ENCODE measurements around the gene HIBCH. TPM values are rescaled to one million over a fixed set of nuclear protein-coding genes. Genes with fewer than 3 reads are reported as not detected.

HIBCH gene
- total RNA-seq, 1 donor from 2014 or later, result 4.7 TPM

DNA sequence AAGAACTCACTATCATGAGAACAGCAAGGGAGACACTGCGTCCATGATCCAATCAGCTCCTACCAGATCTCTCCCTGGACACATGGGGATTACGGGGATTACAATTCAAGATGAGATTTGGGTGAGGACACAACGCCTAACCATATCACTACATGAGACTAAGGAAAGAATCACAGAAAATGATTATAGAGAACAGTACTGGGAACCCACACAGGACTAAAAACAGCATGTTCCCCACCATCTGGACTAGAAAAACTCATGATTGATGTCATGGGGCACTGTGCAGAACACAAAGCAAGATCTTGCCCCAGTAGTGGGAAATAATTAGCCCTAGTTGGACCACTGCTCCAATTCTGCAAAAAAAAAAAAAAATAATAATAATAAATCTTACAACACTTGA, 63.5 kb downstream of the HIBCH start:
- H3K27me3 ChIP-seq (ENCODE audit: control insufficient read depth, insufficient read depth, low read length), result no peaks in the 10 kb centered on the region
- FAIRE-seq (no peak), DNase-seq (ENCODE audit: low read depth) (no peak)
- no peak overlapping the region for H3K4me3 ChIP-seq (ENCODE audit: low read depth, low read length)
- TF ChIP-seq, protein P1, sequence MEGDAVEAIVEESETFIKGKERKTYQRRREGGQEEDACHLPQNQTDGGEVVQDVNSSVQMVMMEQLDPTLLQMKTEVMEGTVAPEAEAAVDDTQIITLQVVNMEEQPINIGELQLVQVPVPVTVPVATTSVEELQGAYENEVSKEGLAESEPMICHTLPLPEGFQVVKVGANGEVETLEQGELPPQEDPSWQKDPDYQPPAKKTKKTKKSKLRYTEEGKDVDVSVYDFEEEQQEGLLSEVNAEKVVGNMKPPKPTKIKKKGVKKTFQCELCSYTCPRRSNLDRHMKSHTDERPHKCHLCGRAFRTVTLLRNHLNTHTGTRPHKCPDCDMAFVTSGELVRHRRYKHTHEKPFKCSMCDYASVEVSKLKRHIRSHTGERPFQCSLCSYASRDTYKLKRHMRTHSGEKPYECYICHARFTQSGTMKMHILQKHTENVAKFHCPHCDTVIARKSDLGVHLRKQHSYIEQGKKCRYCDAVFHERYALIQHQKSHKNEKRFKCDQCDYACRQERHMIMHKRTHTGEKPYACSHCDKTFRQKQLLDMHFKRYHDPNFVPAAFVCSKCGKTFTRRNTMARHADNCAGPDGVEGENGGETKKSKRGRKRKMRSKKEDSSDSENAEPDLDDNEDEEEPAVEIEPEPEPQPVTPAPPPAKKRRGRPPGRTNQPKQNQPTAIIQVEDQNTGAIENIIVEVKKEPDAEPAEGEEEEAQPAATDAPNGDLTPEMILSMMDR (IDR thresholded peaks at IDR 0.05; ENCODE audit: insufficient read depth, low read length, severe bottlenecking), result no peak
- peaks cover 2% of the 10 kb centered on the region for H3K36me3 ChIP-seq (ENCODE audit: control insufficient read depth, insufficient read depth, low read length)

DNA sequence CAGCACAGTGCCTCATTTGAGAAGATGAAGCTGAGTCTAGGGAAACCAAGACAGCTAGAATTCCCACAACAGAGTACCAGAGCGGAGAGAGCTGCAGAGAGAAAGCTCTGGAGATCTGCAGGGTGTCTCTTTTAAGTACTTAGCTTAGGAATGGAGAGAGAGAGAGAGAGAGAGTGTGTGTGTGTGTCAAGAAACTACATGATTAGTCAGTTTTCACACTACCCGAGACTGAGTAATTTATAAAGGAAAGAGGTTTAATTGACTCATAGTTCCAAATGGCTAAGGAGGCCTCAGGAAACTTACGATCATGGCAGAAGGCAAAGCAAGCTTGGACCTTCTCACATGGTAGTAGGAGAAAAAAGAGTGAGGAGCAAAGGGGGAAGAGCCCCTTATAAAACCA, 64.0 kb downstream of the HIBCH start:
- H3K36me3 ChIP-seq (ENCODE audit: control insufficient read depth, insufficient read depth, low read length), result peaks cover 2% of the 10 kb centered on the region
- DNase-seq (ENCODE audit: low read depth), result peak; percentile 55
- H3K27me3 ChIP-seq (ENCODE audit: control insufficient read depth, insufficient read depth, low read length), result no peaks in the 10 kb centered on the region
- no peak for FAIRE-seq
- TF ChIP-seq, protein P1 (IDR thresholded peaks at IDR 0.05; ENCODE audit: insufficient read depth, low read length, severe bottlenecking), result no peak
- H3K4me3 ChIP-seq (ENCODE audit: low read depth, low read length), result no peak overlapping the region

DNA sequence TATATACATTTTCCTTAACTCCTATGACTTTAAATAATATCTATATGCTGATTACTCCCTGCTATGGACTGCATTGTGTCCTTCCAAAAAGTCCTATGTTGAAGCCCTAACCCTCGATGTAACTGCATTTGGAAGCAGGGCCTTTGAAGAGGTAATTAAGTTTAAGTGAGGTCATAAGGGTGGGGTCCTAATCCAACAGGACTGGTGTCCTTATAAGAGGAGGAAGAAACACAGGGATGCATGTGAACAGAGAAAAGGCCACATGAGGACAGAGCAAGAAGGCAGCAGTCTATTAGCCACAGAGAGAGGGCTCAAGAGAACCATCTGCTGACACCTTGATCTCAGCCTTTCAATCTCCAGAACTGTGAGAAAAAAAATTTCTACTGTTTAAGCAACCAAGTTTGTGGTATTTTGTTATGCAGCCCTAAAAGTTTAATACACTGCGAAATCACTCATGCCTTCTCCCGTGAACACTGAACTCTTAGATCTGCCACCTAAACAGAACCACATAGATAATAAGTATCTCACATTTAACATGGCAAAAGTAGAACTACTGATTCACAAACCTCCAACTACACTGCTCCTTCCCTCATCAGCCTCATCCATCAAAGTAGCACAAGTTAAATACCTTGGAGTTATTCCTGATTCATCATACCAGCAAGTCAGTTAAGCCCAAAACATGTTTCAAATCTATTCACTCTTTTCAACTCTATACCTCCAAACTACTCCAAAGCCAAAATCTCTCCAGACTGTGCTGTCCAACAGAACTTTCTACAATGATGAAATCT, 65.4 kb downstream of the HIBCH start:
- H3K4me3 ChIP-seq (ENCODE audit: low read depth, low read length), result no peak overlapping the region
- TF ChIP-seq, protein P1 (IDR thresholded peaks at IDR 0.05; ENCODE audit: insufficient read depth, low read length, severe bottlenecking), result no peak
- H3K27me3 ChIP-seq (ENCODE audit: control insufficient read depth, insufficient read depth, low read length), result no peaks in the 10 kb centered on the region
- DNase-seq (ENCODE audit: low read depth) (no peak), FAIRE-seq (no peak)
- peaks cover 2% of the 10 kb centered on the region for H3K36me3 ChIP-seq (ENCODE audit: control insufficient read depth, insufficient read depth, low read length)

DNA sequence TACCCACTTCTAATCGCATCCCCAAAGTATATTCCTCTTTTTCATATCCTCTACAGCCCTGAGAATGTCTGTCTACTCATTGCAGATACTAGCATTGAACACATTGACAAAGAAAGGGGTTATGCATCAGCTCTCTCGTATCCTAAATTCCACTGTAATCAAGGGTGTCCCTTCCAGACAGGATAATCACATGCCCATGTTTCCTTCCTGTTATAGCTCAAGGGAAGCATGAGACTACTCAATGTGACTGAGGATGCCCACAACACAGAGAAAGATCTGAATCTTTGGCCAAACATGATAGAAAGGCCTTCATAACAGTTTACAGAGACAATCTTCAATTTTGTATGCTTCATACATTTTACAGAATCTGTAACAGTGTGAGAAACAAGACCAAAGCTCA, 69.2 kb downstream of the HIBCH start:
- no peak for FAIRE-seq
- no peak for DNase-seq (ENCODE audit: low read depth)
- H3K36me3 ChIP-seq (ENCODE audit: control insufficient read depth, insufficient read depth, low read length), result no peaks in the 10 kb centered on the region
- no peaks in the 10 kb centered on the region for H3K27me3 ChIP-seq (ENCODE audit: control insufficient read depth, insufficient read depth, low read length)
- TF ChIP-seq, protein P1 (IDR thresholded peaks at IDR 0.05; ENCODE audit: insufficient read depth, low read length, severe bottlenecking), result no peak
- no peak overlapping the region for H3K4me3 ChIP-seq (ENCODE audit: low read depth, low read length)

DNA sequence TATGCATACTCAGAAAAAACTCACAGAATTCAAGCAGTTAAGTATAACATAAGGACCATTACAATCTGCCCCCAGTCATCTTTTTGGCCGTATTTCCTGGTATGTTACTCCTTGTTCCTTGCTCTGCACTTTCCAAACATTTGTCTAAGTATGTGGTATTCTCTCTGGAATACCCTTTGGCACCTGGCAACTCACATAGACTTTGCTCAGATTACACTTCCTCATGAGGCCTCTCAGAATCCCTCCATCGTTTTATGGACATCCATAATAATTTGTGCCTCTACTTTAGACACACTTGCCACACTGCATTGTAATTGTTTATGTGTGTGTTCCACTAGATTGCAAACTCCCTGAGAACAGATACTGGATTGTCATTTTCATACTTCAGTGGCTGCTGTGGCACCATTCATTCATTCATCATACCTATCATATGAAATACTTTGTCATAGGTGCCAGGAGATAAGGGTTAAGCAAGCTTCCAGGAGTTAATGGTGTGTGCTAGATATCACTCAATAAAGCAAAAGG, 84.0 kb downstream of the HIBCH start:
- Histone ChIP-seq H3K36me3 (ENCODE audit: control insufficient read depth, insufficient read depth, low read length) (no peaks in the 10 kb centered on the region), H3K4me3 (ENCODE audit: low read depth, low read length) (no peak overlapping the region), H3K27me3 (ENCODE audit: control insufficient read depth, insufficient read depth, low read length) (no peaks in the 10 kb centered on the region)
- DNase-seq (ENCODE audit: low read depth) (no peak), FAIRE-seq (no peak)
- TF ChIP-seq, protein P1 (IDR thresholded peaks at IDR 0.05; ENCODE audit: insufficient read depth, low read length, severe bottlenecking), result no peak
